ENCODE results near the gene MANF. TPM values are rescaled to one million over a fixed set of nuclear protein-coding genes. Genes with fewer than 3 reads are reported as not detected.

The MANF gene
- total RNA-seq, 1 donor = 11.2 TPM

DNA sequence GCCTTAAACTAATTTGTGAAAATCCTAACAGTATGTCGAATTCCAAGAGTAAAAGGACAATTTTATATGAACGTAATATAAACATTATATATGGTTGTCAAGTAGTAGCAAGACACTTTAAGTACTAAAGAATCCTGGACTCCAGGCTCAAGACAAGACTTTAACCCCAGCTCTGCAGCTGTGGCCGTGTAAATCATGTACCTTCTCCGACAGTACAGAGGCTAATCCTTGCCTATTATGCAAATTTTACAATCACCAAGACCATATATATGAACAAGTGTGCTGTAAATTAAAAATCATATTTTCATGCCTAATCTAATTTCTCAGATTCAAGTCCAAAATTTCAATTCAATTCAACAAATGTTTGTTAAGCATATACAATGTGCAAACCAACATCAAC lies 41.8 kb downstream of the MANF start:
- no peaks in the 10 kb centered on the region for H3K4me1 ChIP-seq (ENCODE audit: insufficient read depth, low read length)
- no peaks in the 10 kb centered on the region for H3K9me3 ChIP-seq (ENCODE audit: low read depth, low read length)
- no peak overlapping the region for H3K4me3 ChIP-seq (ENCODE audit: low read length)
- no peaks in the 10 kb centered on the region for H3K27me3 ChIP-seq (ENCODE audit: insufficient read depth, low read length)

DNA sequence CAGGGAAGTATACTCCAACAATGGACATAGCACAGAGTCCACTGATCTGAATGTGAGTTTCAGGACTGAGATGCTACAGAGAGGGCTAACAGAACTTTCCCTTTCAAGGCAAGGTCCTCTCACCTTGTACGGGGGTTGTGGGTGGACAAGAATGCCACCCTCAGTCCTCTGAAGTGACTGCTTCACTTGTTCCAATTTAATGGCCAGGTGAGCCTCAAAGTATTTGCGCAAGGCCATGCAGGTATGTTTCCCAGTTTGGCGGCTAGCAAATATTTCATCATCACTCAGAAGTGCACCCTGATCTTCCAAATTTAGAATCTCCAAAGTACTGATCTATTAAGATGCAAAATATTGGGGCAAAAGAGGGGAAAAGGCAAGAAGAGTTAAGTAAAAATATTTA lies 44.0 kb downstream of the MANF start:
- Histone ChIP-seq H3K9me3 (ENCODE audit: low read depth, low read length) (no peaks in the 10 kb centered on the region), H3K4me1 (ENCODE audit: insufficient read depth, low read length) (no peaks in the 10 kb centered on the region), H3K27me3 (ENCODE audit: insufficient read depth, low read length) (no peaks in the 10 kb centered on the region), H3K4me3 (ENCODE audit: low read length) (no peak overlapping the region)

DNA sequence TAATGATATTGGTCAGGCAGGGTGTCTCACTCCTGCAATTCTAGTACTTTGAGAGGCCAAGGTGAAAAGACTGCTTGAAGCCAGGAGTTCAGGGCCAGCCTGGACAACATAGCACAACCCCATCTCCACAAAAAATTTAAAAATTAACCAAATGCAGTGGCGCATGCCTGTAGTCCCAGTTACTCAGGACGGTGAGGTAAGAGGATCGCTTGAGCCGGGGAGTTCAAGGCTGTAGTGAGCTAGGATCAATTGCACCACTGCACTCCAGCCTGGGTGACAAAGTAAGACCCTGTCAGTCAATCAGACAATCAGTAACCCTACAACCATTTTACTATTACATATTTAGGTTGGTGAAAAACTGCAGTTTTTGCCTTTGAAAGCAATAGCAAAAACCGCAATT lies 49.0 kb downstream of the MANF start:
- Histone ChIP-seq H3K9me3 (ENCODE audit: low read depth, low read length) (no peaks in the 10 kb centered on the region), H3K4me1 (ENCODE audit: insufficient read depth, low read length) (no peaks in the 10 kb centered on the region), H3K4me3 (ENCODE audit: low read length) (no peak overlapping the region), H3K27me3 (ENCODE audit: insufficient read depth, low read length) (no peaks in the 10 kb centered on the region)

DNA sequence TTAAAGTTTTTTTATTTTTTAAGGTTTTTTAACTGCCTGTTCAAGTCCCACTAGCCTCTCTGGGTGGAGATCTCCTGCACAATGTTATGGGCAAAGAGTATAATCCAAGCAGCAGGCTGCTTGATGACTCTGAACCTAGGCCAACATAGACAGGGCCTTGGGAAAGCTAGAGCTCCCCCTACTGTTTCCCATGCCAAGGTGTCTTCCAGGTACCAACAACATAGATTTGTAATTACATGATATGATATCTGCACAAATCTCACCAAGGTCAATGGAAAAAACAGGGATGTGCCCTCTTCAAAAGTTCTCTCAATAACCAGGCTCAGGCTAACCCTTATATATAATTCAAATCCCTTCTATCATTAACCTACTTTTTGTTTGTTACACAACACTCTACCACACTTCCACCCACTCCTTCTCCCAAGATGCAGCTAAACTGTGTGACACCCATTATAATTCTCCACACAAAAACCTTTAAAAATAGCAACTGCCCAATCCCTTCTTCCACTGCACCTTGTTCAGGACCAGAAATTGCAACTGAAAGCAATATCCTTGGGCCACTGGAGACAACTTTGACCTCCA lies 49.7 kb downstream of the MANF start:
- Histone ChIP-seq H3K27me3 (ENCODE audit: insufficient read depth, low read length) (no peaks in the 10 kb centered on the region), H3K4me1 (ENCODE audit: insufficient read depth, low read length) (no peaks in the 10 kb centered on the region), H3K9me3 (ENCODE audit: low read depth, low read length) (no peaks in the 10 kb centered on the region), H3K4me3 (ENCODE audit: low read length) (no peak overlapping the region)

DNA sequence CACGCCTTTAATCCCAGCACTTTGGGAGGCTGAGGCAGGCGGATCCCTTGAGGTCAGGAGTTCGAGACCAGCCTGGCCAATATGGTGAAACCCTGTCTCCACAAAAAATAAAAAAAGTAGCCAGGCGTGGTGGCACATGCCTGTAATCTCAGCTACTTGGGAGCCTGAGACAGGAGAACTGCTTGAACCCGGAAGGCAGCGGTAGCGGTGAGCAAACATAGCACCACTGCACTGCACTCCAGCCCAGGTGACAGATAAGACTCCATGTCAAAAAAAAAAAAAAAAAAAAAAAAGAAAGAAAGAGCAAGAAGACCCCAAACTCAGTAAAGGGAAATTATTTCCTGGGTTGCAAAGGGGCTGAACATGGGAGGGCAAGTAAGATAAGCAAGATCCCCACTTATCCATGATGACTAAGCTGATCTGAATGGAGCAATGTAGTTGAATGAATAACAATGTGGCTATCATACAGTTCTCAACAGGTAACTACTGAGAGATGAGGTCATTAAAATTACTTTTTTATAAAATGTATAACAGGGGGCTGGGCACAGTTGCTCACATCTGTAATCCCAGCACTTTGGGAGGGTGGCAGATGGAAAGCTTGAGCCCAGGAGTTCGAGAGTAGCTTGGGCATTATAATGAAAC lies 52.0 kb downstream of the MANF start:
- H3K9me3 ChIP-seq (ENCODE audit: low read depth, low read length) = no peaks in the 10 kb centered on the region
- H3K27me3 ChIP-seq (ENCODE audit: insufficient read depth, low read length) = no peaks in the 10 kb centered on the region
- H3K4me1 ChIP-seq (ENCODE audit: insufficient read depth, low read length) = no peaks in the 10 kb centered on the region
- no peak overlapping the region for H3K4me3 ChIP-seq (ENCODE audit: low read length)

Other genes starting within 250 kb of the MANF start
- gene RBM15B, start 6.0 kb downstream of the MANF start, total RNA-seq = 25.3 TPM
- 17.9 TPM for gene DCAF1, start 114.7 kb downstream of the MANF start, total RNA-seq
- 36.1 TPM for gene RAD54L2, start 153.4 kb downstream of the MANF start, total RNA-seq

All from mononuclear cell (primary cell).